Hepatocyte (in vitro differentiated cells): Measurements from ENCODE around the gene CHD5.

ENCODE experiments used
- EZH2 ChIP-seq: fragments of 200-600 bp; sonication (generic); IDR thresholded peaks from 2 replicates; pipeline ENCODE4 v1.6.1; 2016; ENCODE audit warnings: antibody characterized with exemption, mild to moderate bottlenecking, borderline replicate concordance
- EZH2phosphoT487 ChIP-seq: fragments of 200-600 bp; sonication (generic); IDR thresholded peaks from one replicate; pipeline ENCODE4 v1.6.1; 2018; ENCODE audit warnings: antibody characterized with exemption, mild to moderate bottlenecking, low read depth, moderate library complexity; ENCODE audit not compliant: unreplicated experiment, severe bottlenecking
- TF ChIP-seq, protein P1 (sequence below): fragments of 200-600 bp; sonication (generic); IDR thresholded peaks from 2 replicates; pipeline ENCODE4 v1.5.1; 2016; ENCODE audit warnings: antibody characterized with exemption, mild to moderate bottlenecking; ENCODE audit not compliant: poor library complexity

DNA sequence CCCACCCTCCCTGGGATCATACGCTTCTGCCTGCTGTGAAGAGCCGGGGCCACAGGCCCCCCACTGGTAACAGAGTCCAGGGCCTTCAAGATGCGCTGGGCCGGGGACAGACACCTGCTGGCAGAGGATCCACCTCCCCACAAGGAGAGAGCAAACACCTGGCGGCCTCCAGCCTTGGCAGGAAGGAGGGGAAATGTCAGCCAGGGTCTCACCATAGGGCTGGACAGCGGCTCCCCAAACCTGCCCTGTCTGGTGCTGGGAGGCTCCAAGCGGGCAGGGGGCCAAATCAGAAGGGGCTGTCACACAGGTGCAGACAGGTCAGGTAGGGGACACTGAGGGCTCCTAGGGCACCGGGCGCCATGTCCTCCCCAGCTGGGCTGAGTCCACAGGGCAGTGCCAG is 75.5 kb downstream of the CHD5 start:
- TF ChIP-seq, protein P1, sequence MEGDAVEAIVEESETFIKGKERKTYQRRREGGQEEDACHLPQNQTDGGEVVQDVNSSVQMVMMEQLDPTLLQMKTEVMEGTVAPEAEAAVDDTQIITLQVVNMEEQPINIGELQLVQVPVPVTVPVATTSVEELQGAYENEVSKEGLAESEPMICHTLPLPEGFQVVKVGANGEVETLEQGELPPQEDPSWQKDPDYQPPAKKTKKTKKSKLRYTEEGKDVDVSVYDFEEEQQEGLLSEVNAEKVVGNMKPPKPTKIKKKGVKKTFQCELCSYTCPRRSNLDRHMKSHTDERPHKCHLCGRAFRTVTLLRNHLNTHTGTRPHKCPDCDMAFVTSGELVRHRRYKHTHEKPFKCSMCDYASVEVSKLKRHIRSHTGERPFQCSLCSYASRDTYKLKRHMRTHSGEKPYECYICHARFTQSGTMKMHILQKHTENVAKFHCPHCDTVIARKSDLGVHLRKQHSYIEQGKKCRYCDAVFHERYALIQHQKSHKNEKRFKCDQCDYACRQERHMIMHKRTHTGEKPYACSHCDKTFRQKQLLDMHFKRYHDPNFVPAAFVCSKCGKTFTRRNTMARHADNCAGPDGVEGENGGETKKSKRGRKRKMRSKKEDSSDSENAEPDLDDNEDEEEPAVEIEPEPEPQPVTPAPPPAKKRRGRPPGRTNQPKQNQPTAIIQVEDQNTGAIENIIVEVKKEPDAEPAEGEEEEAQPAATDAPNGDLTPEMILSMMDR, result no peak
- no peak for TF ChIP-seq EZH2
- TF ChIP-seq EZH2phosphoT487, result no peak
